Fibroblast of lung (primary cell): Measurements from ENCODE around the gene GPAT2. TPM values are rescaled to one million over a fixed set of nuclear protein-coding genes. Genes with fewer than 3 reads are reported as not detected.
"Not testable (repeated sequence)": the region's sequence is repeated elsewhere in the genome, so short reads cannot be mapped to it uniquely, and the experiment has no call there.

Experiments used
- DNase-seq, 2 donors: peaks; one replicate each; pipeline versions ENCODE4 v3.0.0 to v3.0.0-alpha.2; 2010; ENCODE audit warnings: low read depth in 2 of 2
- H2AFZ ChIP-seq: 2 replicates; pipeline ENCODE4 v1.5.1; 2012; ENCODE audit warnings: low read length, control low read depth, inconsistent platforms
- H3K27ac ChIP-seq: 2 replicates; pipeline ENCODE4 v1.5.1; 2011; ENCODE audit warnings: low read length, control low read depth; ENCODE audit not compliant: insufficient read depth
- H3K27me3 ChIP-seq: 2 replicates; pipeline ENCODE4 v1.5.1; 2011; ENCODE audit warnings: mild to moderate bottlenecking, low read length; ENCODE audit not compliant: control insufficient read depth, insufficient read depth
- H3K36me3 ChIP-seq: 2 replicates; pipeline ENCODE4 v1.5.1; 2011; ENCODE audit warnings: low read length; ENCODE audit not compliant: control insufficient read depth, insufficient read depth
- H3K4me1 ChIP-seq: 2 replicates; pipeline ENCODE4 v1.5.1; 2011; ENCODE audit warnings: low read length; ENCODE audit not compliant: control insufficient read depth, insufficient read depth; ENCODE audit errors: extremely low read depth
- H3K4me2 ChIP-seq: 2 replicates; pipeline ENCODE4 v1.5.1; 2011; ENCODE audit warnings: low read length, control low read depth; ENCODE audit not compliant: insufficient read depth; ENCODE audit errors: extremely low read depth
- H3K4me3 ChIP-seq, 4 experiments: fragments of 200-600 bp in 1 of 4; sonication (generic) in 1 of 4; replicated peaks in 1 of 4; 2 replicates each; pipeline ENCODE4 v1.5.1; 2011 to 2016; ENCODE audit warnings: low read length in 4 of 4, low read depth in 3 of 4, mild to moderate bottlenecking in 3 of 4, control low read depth in 2 of 4, inconsistent platforms in 1 of 4, mixed read lengths in 1 of 4; ENCODE audit not compliant: insufficient read depth in 1 of 4; ENCODE audit errors: control extremely low read depth in 1 of 4
- H3K79me2 ChIP-seq: 2 replicates; pipeline ENCODE4 v1.5.1; 2012; ENCODE audit warnings: mild to moderate bottlenecking, low read length, inconsistent platforms; ENCODE audit not compliant: control insufficient read depth, insufficient read depth
- H3K9ac ChIP-seq: 2 replicates; pipeline ENCODE4 v1.5.1; 2011; ENCODE audit warnings: mild to moderate bottlenecking, low read length, control low read depth; ENCODE audit not compliant: insufficient read depth
- H3K9me3 ChIP-seq: 2 replicates; pipeline ENCODE4 v1.5.1; 2012; ENCODE audit warnings: low read depth, low read length; ENCODE audit not compliant: control insufficient read depth, insufficient read depth
- H4K20me1 ChIP-seq: 2 replicates; pipeline ENCODE4 v1.5.1; 2011; ENCODE audit warnings: low read length; ENCODE audit not compliant: control insufficient read depth, insufficient read depth; ENCODE audit errors: extremely low read depth
- CTCF ChIP-seq, 2 donors: IDR thresholded peaks in 1 of 2; conservative IDR thresholded peaks in 1 of 2; 1 replicate in 1 of 2; 2 replicates in 1 of 2; pipeline ENCODE4 v1.5.1; 2011 to 2012; ENCODE audit warnings: low read length in 2 of 2, control low read depth in 1 of 2, inconsistent platforms in 1 of 2, low read depth in 1 of 2, mild to moderate bottlenecking in 1 of 2
- polyA plus RNA-seq, 2 donors: library from polyadenylated mRNA; depleted of rRNA in 1 of 2; stranded (reverse) in 1 of 2; unstranded in 1 of 2; fragments of >200 nt; gene quantifications; 2 replicates each; pipeline ENCODE4 v1.2.1, GENCODE V29; 2011 to 2012; ENCODE audit warnings: missing spikeins in 1 of 2
- total RNA-seq: library from RNA; depleted of rRNA; stranded (reverse); fragments of >200 nt; gene quantifications from 2 replicates; pipeline ENCODE4 v1.2.1, GENCODE V29; 2014

GPAT2 gene
- total and polyA plus RNA-seq, 2 donors (not counting 1 experiment from before 2014, with no cell fraction given) = 1.1 to 2.8 TPM

- not testable (repeated sequence) for H3K9me3 ChIP-seq, H3K79me2 ChIP-seq, H3K27me3 ChIP-seq, H4K20me1 ChIP-seq, H3K4me1 ChIP-seq, H3K36me3 ChIP-seq
- peak overlapping the region; percentile 39 to 68 (median 50) for H3K4me3 ChIP-seq
- H3K9ac ChIP-seq = peak overlapping the region; percentile 39
- H3K4me2 ChIP-seq = peak overlapping the region; percentile 83
- H3K27ac ChIP-seq = peak overlapping the region; percentile 52
- peak; percentile 65 to 66 for TF ChIP-seq CTCF (conservative IDR thresholded peaks at IDR 0.05 in 1 of 2, IDR thresholded peaks at IDR 0.05 in 1 of 2; ENCODE audit: low read depth in 1 of 2, low read length in 2 of 2)
- H2AFZ ChIP-seq = peak overlapping the region; percentile 80
- peak; percentile 53 to 58 for DNase-seq
Measured at GRCh38 chr2:95992520-95993272, 42.0 kb downstream of the GPAT2 start.

GRCh38 chr2:95992102-95992501 is 42.6 kb downstream of the GPAT2 start:
- Histone ChIP-seq H3K4me3 (peak overlapping the region in 2 of 4 experiments; percentile 46 to 55), H3K4me2 (peak overlapping the region; percentile 83), H2AFZ (peak overlapping the region; percentile 80), H3K27ac (peak overlapping the region; percentile 52), H3K9ac (peak overlapping the region; percentile 39)
- not testable (repeated sequence) for DNase-seq, H4K20me1 ChIP-seq, H3K4me1 ChIP-seq, H3K79me2 ChIP-seq, H3K27me3 ChIP-seq, H3K9me3 ChIP-seq, H3K36me3 ChIP-seq

DNA sequence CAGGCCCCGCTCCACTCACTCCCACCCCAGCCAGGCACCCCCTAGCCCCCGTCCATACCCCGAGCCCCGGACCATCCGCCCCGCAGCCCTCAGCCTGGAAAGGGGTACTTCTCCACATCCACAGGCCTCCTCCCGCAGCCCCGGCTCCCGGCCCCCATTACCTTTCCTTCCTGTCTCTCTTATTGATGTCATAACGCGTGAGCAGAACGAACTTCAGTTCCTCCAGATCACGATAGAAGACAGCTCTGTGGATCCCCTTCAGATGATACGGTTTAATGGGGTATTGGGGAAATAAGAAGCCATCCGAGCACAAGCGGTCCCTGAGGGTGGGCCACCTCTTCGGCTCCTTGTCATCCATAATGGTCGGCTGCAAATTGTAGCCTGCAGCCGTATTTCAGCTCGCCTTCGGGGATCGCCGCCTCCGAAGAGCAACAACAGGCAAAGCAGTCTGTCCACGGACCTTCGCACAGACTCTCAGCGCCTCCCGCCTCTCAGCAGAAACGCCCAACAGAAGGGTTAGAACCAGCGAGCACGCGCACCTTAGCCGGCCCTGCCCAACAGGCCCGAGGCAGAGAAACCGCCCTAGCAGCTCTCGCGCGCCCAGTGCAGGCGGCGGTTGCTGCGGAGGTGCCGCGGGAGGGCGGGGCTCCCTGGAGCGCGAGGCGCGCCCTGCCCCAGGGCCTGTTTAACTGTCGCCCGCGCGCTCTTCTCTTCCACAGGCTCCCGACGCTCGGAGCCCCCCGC is 43.2 kb downstream of the GPAT2 start, which contains the start of gene ANKRD36C:
Gene ANKRD36C, minus strand, starts transcription at position 474 of the 744 bp plus-strand sequence. Its CDS starts 116 bp downstream, at position 358.
- peak within 1 kb of the TSS; percentile 83 for H3K4me2 ChIP-seq
- not testable (repeated sequence) for H4K20me1 ChIP-seq, H3K36me3 ChIP-seq, H3K27me3 ChIP-seq, H3K79me2 ChIP-seq, H3K9me3 ChIP-seq, H3K4me1 ChIP-seq
- peak within 1 kb of the TSS; percentile 70 to 84 (median 78) for H3K4me3 ChIP-seq
- peak within 1 kb of the TSS; percentile 97 for H2AFZ ChIP-seq
- H3K9ac ChIP-seq = peak within 1 kb of the TSS; percentile 66
- peak; percentile 23 to 33 for DNase-seq
- peak within 1 kb of the TSS; percentile 76 for H3K27ac ChIP-seq

GRCh38 chr2:95990884-95991283 is 43.8 kb downstream of the GPAT2 start:
- H3K9me3 ChIP-seq, DNase-seq, H3K27ac ChIP-seq, H3K9ac ChIP-seq, H2AFZ ChIP-seq, H3K36me3 ChIP-seq, H3K4me1 ChIP-seq, H3K79me2 ChIP-seq, H3K4me2 ChIP-seq, H4K20me1 ChIP-seq, H3K27me3 ChIP-seq: not testable (repeated sequence)
- H3K4me3 ChIP-seq = peak overlapping the region in 3 of 4 experiments; percentile 14 to 41 (median 40)

Other genes with a start within 250 kb of the GPAT2 start
- gene ANKRD36C, start 43.1 kb downstream of the GPAT2 start, total RNA-seq = 31.1 and 32.9 TPM in 2 replicates
- gene ANKRD36C, start 43.1 kb downstream of the GPAT2 start, polyA plus RNA-seq = 1.9 and 3.9 TPM in 2 replicates
- gene ADRA2B, start 81.7 kb upstream of the GPAT2 start, total RNA-seq = not detected in 2 replicates
- 0.07 TPM in 1 of 2 replicates, not detected in the other for gene ADRA2B, start 81.7 kb upstream of the GPAT2 start, polyA plus RNA-seq
- not detected in 2 replicates for gene ASTL, start 103.6 kb upstream of the GPAT2 start, total RNA-seq
- not detected in 2 replicates for gene ASTL, start 103.6 kb upstream of the GPAT2 start, polyA plus RNA-seq
- 0.33 and 1.0 TPM in 2 replicates for gene DUSP2, start 110.5 kb upstream of the GPAT2 start, total RNA-seq
- gene DUSP2, start 110.5 kb upstream of the GPAT2 start, polyA plus RNA-seq = 0.17 and 0.26 TPM in 2 replicates
- 71.7 and 121 TPM in 2 replicates for gene STARD7, start 173.9 kb upstream of the GPAT2 start, total RNA-seq
- gene STARD7, start 173.9 kb upstream of the GPAT2 start, polyA plus RNA-seq = 109 and 114 TPM in 2 replicates
- 15.2 and 20.8 TPM in 2 replicates for gene TMEM127, start 231.1 kb upstream of the GPAT2 start, total RNA-seq
- gene TMEM127, start 231.1 kb upstream of the GPAT2 start, polyA plus RNA-seq = 48.0 and 54.8 TPM in 2 replicates
- 85.3 and 101 TPM in 2 replicates for gene CIAO1, start 231.3 kb upstream of the GPAT2 start, total RNA-seq
- 57.4 and 67.8 TPM in 2 replicates for gene CIAO1, start 231.3 kb upstream of the GPAT2 start, polyA plus RNA-seq